IMR-90 (cell line): Measurements from ENCODE around the gene PRELP. TPM values are rescaled to one million over a fixed set of nuclear protein-coding genes. Genes with fewer than 3 reads are reported as not detected.

Source experiments
- ATAC-seq: fragments of 200-7000 bp; cut with Tn5 transposase; 2 replicates; pipeline ENCODE4 v1.9.1; 2020; ENCODE audit warnings: low read depth, mild to moderate bottlenecking, moderate library complexity
- BruUV-seq: library from RNA; stranded (reverse); fragments of 400-500 nt; replicated peaks from 2 replicates; lab custom pipeline; 2021; lab: Mats Ljungman, UMichigan
- CTCF ChIA-PET: fragments of 300-600 bp; formaldehyde crosslinking; extraction: SDS; loops from one replicate; lab custom pipeline; 2021; ENCODE audit warnings: antibody characterized with exemption; lab: Yijun Ruan, JAX
- POLR2A ChIA-PET: fragments of 300-600 bp; sonication (Branson Sonifier 250); formaldehyde crosslinking; loops from one replicate; lab custom pipeline; 2022; ENCODE audit warnings: antibody characterized with exemption; ENCODE audit not compliant: unreplicated experiment; lab: Charles Lee
- DNase-seq: peaks from one replicate; pipeline ENCODE4 v3.0.0; 2013
- H2AFZ ChIP-seq: replicated peaks from 2 replicates; pipeline ENCODE3; 2013; ENCODE audit warnings: low read length, mild to moderate bottlenecking; ENCODE audit not compliant: poor library complexity
- H2AK5ac ChIP-seq: 2 replicates; pipeline ENCODE4 v1.6.1; 2013; ENCODE audit warnings: low read depth, low read length, inconsistent platforms
- H2AK9ac ChIP-seq: replicated peaks from 2 replicates; pipeline ENCODE3; 2013; ENCODE audit warnings: mild to moderate bottlenecking, low read depth, low read length, moderate library complexity; ENCODE audit not compliant: poor library complexity
- H2BK120ac ChIP-seq: 2 replicates; pipeline ENCODE4 v1.6.1; 2013; ENCODE audit warnings: low read depth, low read length, inconsistent platforms
- H2BK15ac ChIP-seq: 3 replicates; pipeline ENCODE4 v1.6.1; 2013; ENCODE audit warnings: low read depth, low read length, inconsistent platforms
- H2BK20ac ChIP-seq: 2 replicates; pipeline ENCODE4 v1.6.1; 2013; ENCODE audit warnings: low read depth, mild to moderate bottlenecking, inconsistent platforms, low read length, moderate library complexity
- H2BK5ac ChIP-seq: 2 replicates; pipeline ENCODE4 v1.6.1; 2013; ENCODE audit warnings: mild to moderate bottlenecking, low read depth, low read length, inconsistent platforms; ENCODE audit not compliant: poor library complexity, severe bottlenecking
- H3K14ac ChIP-seq: replicated peaks from 2 replicates; pipeline ENCODE4 v1.6.1; 2013; ENCODE audit warnings: low read depth, low read length, inconsistent platforms
- H3K18ac ChIP-seq: 2 replicates; pipeline ENCODE4 v1.6.1; 2013; ENCODE audit warnings: low read depth, low read length, control low read depth
- H3K23ac ChIP-seq: 2 replicates; pipeline ENCODE4 v1.6.1; 2013; ENCODE audit warnings: low read depth, low read length, inconsistent platforms
- H3K27ac ChIP-seq: 2 replicates; pipeline ENCODE4 v1.5.1; 2013; ENCODE audit warnings: mild to moderate bottlenecking, control low read depth, low read length; ENCODE audit not compliant: insufficient read depth
- H3K27me3 ChIP-seq: 2 replicates; pipeline ENCODE4 v1.6.1; 2013; ENCODE audit warnings: low read length; ENCODE audit not compliant: control insufficient read depth, insufficient read depth
- H3K36me3 ChIP-seq: 2 replicates; pipeline ENCODE4 v1.6.1; 2013; ENCODE audit warnings: low read length, mixed read lengths; ENCODE audit not compliant: control insufficient read depth, insufficient read depth
- H3K4ac ChIP-seq: 2 replicates; pipeline ENCODE4 v1.6.1; 2013; ENCODE audit warnings: low read depth, low read length, inconsistent platforms
- H3K4me1 ChIP-seq: 2 replicates; pipeline ENCODE4 v1.6.1; 2013; ENCODE audit warnings: low read length, mixed read lengths; ENCODE audit not compliant: control insufficient read depth, insufficient read depth
- H3K4me2 ChIP-seq: 2 replicates; pipeline ENCODE4 v1.6.1; 2013; ENCODE audit warnings: low read depth, mild to moderate bottlenecking, control low read depth, low read length, moderate library complexity
- H3K4me3 ChIP-seq: 2 replicates; pipeline ENCODE4 v1.5.1; 2013; ENCODE audit warnings: low read depth, mild to moderate bottlenecking, control low read depth, low read length, moderate library complexity; ENCODE audit not compliant: insufficient read depth
- H3K56ac ChIP-seq: 2 replicates; pipeline ENCODE4 v1.6.1; 2013; ENCODE audit warnings: low read length, inconsistent platforms; ENCODE audit not compliant: insufficient read depth; ENCODE audit errors: extremely low read depth
- H3K79me1 ChIP-seq, 2 experiments: 2 replicates each; pipeline ENCODE4 v1.6.1; 2013; ENCODE audit warnings: low read length in 2 of 2, inconsistent platforms in 1 of 2, low read depth in 1 of 2
- H3K9ac ChIP-seq: 2 replicates; pipeline ENCODE4 v1.6.1; 2013; ENCODE audit warnings: low read depth, low read length, control low read depth
- H3K9me1 ChIP-seq: 2 replicates; pipeline ENCODE4 v1.6.1; 2013; ENCODE audit warnings: low read length, inconsistent platforms; ENCODE audit not compliant: insufficient read depth
- H3K9me3 ChIP-seq: 2 replicates; pipeline ENCODE4 v1.6.1; 2013; ENCODE audit warnings: low read length; ENCODE audit not compliant: control insufficient read depth, insufficient read depth
- H4K20me1 ChIP-seq: 2 replicates; pipeline ENCODE4 v1.6.1; 2013; ENCODE audit warnings: low read length, inconsistent platforms; ENCODE audit not compliant: insufficient read depth
- H4K5ac ChIP-seq: 2 replicates; pipeline ENCODE4 v1.6.1; 2013; ENCODE audit warnings: mild to moderate bottlenecking, low read depth, low read length, control low read depth
- H4K8ac ChIP-seq, 2 experiments: 2 replicates each; pipeline ENCODE4 v1.6.1; 2013; ENCODE audit warnings: low read depth in 2 of 2, low read length in 2 of 2, control low read depth in 1 of 2, inconsistent platforms in 1 of 2
- H4K91ac ChIP-seq: 2 replicates; pipeline ENCODE4 v1.6.1; 2013; ENCODE audit warnings: low read depth, low read length, inconsistent platforms; ENCODE audit not compliant: insufficient read depth
- CTCF ChIP-seq: conservative IDR thresholded peaks from 2 replicates; pipeline ENCODE4 v1.5.1; 2012; ENCODE audit warnings: mild to moderate bottlenecking, low read depth, low read length, improper control_type of control experiment
- FOS ChIP-seq: fragments of 150-350 bp; IDR thresholded peaks from 2 replicates; pipeline ENCODE4 v1.6.1; 2016; ENCODE audit warnings: low read depth, low read length
- USF2 ChIP-seq: fragments of 150-350 bp; IDR thresholded peaks from 2 replicates; pipeline ENCODE4 v1.6.1; 2017; ENCODE audit warnings: mild to moderate bottlenecking, antibody characterized with exemption, low read length, low read depth
- WGBS, 2 experiments: methylation state at CpG; one replicate each; pipeline versions ENCODE4 v1.1.5 to v1.1.7; 2013; ENCODE audit warnings: missing lambda C conversion rate in 2 of 2; ENCODE audit not compliant: insufficient read length in 1 of 2; ENCODE audit errors: extremely low coverage in 2 of 2; 5-methylcytosine and 5-hydroxymethylcytosine counted together
- dilution Hi-C: fragments of 300-500 bp; cut with HindIII; formaldehyde crosslinking; loops from one replicate; pipeline ENCODE4 v1.14.3; 2018; ENCODE audit warnings: low sequenced_read_pairs; ENCODE audit not compliant: unreplicated experiment
- in situ Hi-C: fragments of 300-500 bp; cut with MboI; formaldehyde crosslinking; loops from 3 replicates; pipeline ENCODE4 v1.14.3; 2019; ENCODE audit warnings: low sequenced_read_pairs, inconsistent platforms, mixed read lengths
- intact Hi-C: fragments of 100-400 bp; cut with micrococcal nuclease; formaldehyde crosslinking; loops from 2 replicates; pipeline ENCODE4 v1.10.0; 2022
- polyA plus RNA-seq, 3 experiments: library from polyadenylated mRNA; depleted of rRNA; stranded (reverse); fragments of >200 nt; gene quantifications; 2 replicates each; pipeline ENCODE4 v1.2.3, GENCODE V29; 2012; ENCODE audit warnings: low replicate concordance in 1 of 3
- total RNA-seq: library from RNA; depleted of rRNA; stranded (reverse); fragments of >200 nt; gene quantifications from 2 replicates; pipeline ENCODE4 v1.2.3, GENCODE V29; 2012

PRELP gene
- total and polyA plus RNA-seq, 2 of the 4 experiments (the other 2 are of a cell fraction): 0.56 TPM; not detected in 1

- no peak overlapping the region for H4K91ac ChIP-seq
- H4K20me1 ChIP-seq: no peaks in the 10 kb centered on the region
- no peak overlapping the region for H3K4ac ChIP-seq
- H4K8ac ChIP-seq: no peak overlapping the region
- H3K27ac ChIP-seq: no peak overlapping the region
- peaks cover 4% of the 10 kb centered on the region; the same call in 1 of the 2 replicates for H3K4me1 ChIP-seq
- no peak overlapping the region for H3K56ac ChIP-seq
- no peaks in the 10 kb centered on the region for H3K79me1 ChIP-seq
- no peak for ATAC-seq
- H4K5ac ChIP-seq: no peak overlapping the region
- H3K36me3 ChIP-seq: no peaks in the 10 kb centered on the region
- H3K9me1 ChIP-seq: peaks cover 6% of the 10 kb centered on the region; the same call in 1 of the 2 replicates
- H3K27me3 ChIP-seq: peaks cover 37% of the 10 kb centered on the region
- dilution Hi-C loops (no loop called here), in situ Hi-C loops (no loop called here), intact Hi-C loops (no loop called here)
- H3K18ac ChIP-seq: no peak overlapping the region
- H2AFZ ChIP-seq: no peak overlapping the region
- no peak overlapping the region for H2BK15ac ChIP-seq
- ChIA-PET CTCF (no interaction called here), POLR2A (no interaction called here)
- no TSS peak for BruUV-seq
- H3K23ac ChIP-seq: no peak overlapping the region
- no peak overlapping the region for H3K4me3 ChIP-seq
- H3K9ac ChIP-seq: no peak overlapping the region
- no peak overlapping the region for H3K14ac ChIP-seq
- no peak overlapping the region for H2BK20ac ChIP-seq
- TF ChIP-seq CTCF (no peak), FOS (no peak), USF2 (no peak)
- no peak overlapping the region for H2BK5ac ChIP-seq
- no CpG with 5 or more reads among the region's 7 CpGs for WGBS, 2 experiments
- no peak overlapping the region for H2AK5ac ChIP-seq
- no peak overlapping the region for H2AK9ac ChIP-seq
- no peaks in the 10 kb centered on the region for H3K9me3 ChIP-seq
- no peak for DNase-seq
- no peak overlapping the region for H3K4me2 ChIP-seq
- no peak overlapping the region for H2BK120ac ChIP-seq
Measured at GRCh38 chr1:203435615-203436014, 40.0 kb upstream of the PRELP start.
